GM21723 (cell line): ENCODE results near the gene METRNL.
"Not testable (repeated sequence)": the region's sequence is repeated elsewhere in the genome, so short reads cannot be mapped to it uniquely, and the experiment has no call there.

Experiments used
- ATAC-seq: cut with Tn5 transposase; IDR thresholded peaks from one replicate; pipeline ENCODE4 v1.9.1; 2021; ENCODE audit warnings: mild to moderate bottlenecking, moderate library complexity; ENCODE audit not compliant: unreplicated experiment

Gene METRNL

DNA sequence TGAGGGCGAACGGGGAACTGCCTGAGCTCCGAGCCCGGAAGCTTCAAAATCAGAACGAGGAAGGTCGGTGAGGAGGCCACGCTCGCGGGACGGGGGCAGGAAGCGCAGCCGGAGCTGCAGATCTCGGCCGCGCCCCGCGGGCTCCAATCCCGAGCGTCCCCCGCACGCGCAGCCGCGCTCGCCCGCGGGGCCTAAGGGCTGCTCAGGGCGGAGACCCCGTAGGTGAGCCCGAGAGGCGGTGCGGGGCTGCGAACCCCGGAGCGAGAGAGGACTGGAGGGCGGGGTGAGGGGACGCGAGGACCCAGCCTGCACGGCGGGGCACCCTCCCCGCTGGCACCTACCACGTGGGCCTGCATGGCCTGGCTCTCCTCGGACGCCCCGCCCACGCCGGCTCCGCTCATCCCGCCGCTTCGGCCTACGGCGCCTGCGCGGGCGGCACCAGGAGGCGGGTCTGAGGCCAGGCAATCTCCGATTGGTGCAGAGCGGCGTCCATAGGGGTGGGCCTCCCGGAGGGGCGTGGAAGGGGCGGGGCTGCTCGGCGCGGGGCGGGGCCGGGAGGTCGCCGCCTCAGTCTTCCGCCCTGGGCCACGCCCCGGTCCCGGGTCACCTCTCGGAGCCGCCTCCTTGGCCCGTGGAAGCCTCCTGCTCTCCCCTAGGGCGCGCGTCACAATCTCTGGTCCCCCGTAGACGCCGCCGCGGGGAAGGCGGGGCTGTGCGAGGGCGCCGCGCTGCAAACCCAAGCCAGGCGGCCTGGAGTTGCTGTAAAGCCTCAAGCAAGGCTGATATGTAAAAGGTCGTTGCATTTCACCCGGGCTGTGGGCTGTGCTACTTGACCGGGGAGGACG is 27.8 kb upstream of the METRNL start:
- ATAC-seq = peak; percentile 84

DNA sequence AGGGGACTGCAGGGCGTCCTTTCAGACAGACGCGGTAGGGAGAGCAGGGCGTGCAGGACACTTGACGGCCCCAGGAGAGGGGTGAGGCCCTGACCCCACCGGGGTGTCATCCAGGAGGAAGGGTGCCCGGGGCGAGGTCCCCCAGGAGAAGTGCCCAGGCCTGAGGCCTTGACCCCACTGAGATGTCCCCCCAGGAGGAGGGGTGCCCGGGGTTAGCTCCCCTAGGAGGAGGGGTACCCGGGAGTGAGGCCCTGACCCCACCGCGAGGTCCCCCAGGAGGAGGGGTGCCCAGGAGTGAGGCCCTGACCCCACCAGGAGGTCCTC is 27.2 kb upstream of the METRNL start:
- no peak for ATAC-seq

- ATAC-seq = no peak
Observed at GRCh38 chr17:83053021-83053681, 26.3 kb upstream of the METRNL start.

DNA sequence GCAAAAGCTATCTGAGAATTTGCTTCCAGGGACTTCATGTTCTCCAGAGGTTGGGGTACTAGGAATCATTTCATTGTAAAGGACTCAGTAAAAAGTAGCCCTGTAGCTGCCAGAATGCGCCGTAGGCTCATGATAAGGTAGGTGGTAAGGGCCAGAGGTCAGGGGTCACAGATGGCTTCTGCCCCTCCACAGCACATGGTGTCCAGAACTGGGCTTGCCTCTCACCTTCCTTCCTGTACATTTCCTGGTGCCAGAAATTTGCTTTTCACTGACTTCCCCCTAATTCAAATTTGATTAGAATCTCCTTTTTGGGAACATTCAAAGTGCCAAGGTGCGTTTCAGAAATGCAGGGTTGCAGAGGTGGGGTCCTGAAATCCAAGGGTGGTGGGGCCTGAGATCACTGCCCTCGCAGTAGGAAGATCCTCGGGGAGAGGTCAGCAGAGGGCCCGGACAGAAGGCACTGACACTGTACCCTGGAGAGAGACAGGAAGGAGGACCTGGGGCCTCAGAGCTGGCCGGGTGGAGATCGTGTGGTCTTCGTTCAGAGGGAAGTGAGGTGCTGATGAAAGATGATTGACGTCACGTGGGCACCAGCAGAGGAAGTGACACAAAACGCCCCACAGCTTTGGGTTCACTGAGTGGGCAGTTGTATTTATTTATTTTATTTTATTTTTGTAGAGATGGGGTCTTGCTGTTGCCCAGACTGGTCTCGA is 25.5 kb upstream of the METRNL start:
- no peak for ATAC-seq

DNA sequence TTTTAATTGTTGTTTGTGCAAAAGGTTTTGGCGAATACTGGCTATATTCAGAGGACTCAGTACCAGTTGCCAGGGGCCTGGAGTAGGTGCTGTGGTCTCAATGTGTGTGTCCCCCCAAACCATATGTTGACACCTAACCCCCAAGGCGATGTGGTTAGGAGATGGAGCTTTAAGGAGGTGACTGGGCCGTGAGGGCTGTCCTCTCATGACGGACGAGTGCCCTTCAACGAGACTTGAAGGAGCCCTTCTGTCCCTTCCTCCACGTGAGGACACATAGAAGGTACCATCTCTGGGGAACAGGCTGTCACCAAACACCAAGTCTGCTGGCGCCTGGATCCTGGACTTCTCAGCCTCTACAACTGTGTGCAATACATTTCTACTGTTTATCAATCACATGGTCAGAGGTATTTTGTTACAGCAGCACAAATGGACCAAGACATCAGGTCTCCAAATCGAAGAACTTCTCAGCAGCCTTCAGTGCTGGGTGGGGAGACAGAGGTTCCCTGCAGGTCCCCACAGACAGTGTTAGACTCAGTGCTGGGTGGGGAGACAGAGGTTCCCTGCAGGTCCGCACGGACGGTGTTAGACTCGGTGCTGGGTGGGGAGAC is 24.8 kb upstream of the METRNL start:
- ATAC-seq = no peak

- ATAC-seq = not testable (repeated sequence)
Observed at GRCh38 chr17:83055176-83055575, 24.2 kb upstream of the METRNL start.

- no peak for ATAC-seq
Observed at GRCh38 chr17:83055911-83056582, 23.4 kb upstream of the METRNL start.

GRCh38 chr17:83056583-83057396 is 22.6 kb upstream of the METRNL start:
- ATAC-seq = no peak

DNA sequence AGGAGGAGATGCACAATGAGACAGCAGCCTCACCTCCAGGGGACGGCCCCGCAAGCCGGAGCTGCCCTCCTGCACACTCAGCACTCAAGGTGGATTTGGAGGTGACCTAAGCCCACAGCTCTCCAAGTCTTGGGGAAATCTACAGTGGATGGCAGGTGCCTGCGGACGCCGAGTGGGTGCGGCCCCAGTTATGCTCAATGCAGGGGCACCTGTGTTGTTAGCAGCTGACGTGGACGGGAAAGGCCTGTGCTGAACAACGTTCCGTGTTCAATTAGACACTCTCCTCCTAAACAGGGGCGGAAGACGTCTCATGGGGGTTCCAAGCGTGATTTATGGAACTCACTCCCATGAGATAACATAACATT is 22.0 kb upstream of the METRNL start:
- no peak for ATAC-seq

DNA sequence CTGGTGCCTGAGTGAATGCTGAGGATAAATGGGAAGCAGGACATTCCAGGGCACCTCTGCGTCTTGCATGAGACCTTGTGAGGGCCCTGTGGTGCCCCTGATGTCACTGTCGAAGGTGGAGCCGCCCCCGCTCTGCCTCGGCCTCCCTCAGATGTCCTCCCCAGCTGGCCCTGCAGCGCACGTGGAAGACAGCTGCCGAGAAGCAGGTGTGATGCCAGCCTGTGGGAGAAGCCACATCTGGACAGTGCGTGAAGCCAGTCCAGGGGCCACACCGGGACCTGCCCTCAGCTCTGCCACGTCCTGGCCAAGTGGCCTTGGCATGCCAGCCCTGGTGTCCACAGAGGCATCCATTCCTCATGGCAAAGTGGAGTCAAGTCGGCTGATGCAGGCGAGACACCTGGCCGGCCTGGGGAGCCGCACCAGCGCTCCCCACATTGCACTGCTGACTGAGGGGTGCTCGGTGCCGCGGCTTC is 21.6 kb upstream of the METRNL start:
- no peak for ATAC-seq

DNA sequence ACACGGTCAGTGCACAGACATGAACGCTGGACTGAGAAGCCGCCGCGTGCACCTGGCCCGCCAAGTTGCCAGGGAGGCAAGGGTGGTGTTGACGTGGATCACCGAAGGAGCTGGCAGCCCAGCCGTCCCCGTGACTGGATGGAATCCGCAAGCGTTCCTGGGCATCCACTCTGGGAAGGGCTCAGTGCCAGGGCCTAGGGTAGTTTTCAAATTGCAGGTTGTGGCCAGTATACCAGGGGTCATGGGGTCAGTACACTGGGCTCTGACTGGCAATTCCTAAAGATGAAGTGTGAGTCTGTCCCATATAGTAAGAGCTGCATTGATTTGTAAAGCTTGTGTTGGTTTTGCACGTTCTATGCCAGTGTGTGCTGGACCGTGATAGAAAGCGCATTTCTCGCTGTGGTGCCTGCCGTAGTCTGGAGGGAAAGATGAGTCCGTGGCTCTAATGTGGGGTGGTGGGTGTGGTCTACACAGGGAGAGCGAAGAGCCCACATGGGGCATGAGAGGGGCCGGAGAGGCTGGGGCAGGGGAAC is 21.1 kb upstream of the METRNL start:
- ATAC-seq = no peak

DNA sequence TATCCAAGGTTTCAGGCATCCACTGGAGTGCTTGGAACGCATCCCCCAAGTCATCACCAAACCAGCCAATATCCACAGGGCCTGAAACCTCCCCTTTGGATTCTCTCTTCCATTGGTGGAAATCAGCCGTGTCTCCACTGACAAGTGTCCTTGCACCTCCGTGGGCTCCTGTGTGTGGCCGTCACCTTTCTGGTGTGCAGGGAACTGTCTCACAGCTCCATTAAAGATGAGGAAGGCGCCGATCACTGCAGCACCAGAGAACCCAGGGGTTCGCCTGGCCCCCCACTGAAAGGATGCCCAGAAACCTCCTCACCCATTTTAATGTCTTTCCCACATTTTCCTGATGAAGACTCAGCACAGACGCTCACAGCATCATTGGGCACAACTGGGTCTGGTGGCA is 17.8 kb upstream of the METRNL start:
- no peak for ATAC-seq

- no peak for ATAC-seq
Observed at GRCh38 chr17:83062011-83062817, 17.2 kb upstream of the METRNL start.

GRCh38 chr17:83062818-83063671 is 16.4 kb upstream of the METRNL start:
- ATAC-seq = no peak

DNA sequence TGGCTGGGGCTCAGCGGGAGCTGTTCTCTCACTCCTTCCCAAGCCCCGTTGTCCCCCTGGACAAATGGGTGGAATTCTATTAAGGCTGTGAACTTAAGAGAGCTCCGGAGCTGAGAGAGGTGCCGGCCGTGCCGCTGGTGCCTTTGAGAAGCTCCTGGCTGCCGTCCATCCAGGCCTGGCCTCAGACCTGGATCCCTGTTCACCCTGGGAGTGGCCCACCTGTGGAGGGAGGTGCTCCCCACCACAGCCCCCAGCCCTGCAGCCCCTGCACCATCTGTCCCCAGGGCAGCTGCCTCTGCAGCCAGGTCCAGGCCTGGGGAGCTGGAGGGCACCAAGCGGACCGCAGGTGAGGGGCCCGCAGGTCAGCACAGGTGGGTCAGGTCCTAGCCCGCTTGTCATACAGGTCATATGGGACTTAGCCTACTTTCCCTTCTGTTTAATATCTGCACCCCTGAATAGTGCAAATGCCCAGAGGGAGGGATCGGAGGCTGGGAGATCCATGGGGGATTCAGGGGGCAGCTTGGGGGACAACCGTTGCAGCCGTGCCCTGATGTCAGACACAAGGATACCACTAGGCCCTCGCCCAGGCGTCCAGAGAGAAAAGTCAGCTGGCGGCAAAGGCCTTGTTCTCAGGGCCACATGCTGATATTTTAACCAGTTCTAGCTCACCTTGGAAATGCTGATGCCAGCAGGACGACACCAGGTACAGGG is 15.2 kb upstream of the METRNL start:
- no peak for ATAC-seq

GRCh38 chr17:83064732-83065659 is 14.4 kb upstream of the METRNL start:
- ATAC-seq = no peak
